K562 (cell line): ENCODE data around the gene NOXRED1. TPM values are rescaled to one million over a fixed set of nuclear protein-coding genes. Genes with fewer than 3 reads are reported as not detected.

ENCODE experiments used
- ATAC-seq: fragments of 200-7000 bp; cut with Tn5 transposase; 3 replicates; pipeline ENCODE4 v1.9.1; 2020; ENCODE audit warnings: moderate library complexity
- BruUV-seq: library from RNA; stranded (reverse); fragments of 400-500 nt; replicated peaks from 2 replicates; lab custom pipeline; 2021; lab: Mats Ljungman, UMichigan
- CTCF ChIA-PET: fragments of 300-600 bp; formaldehyde crosslinking; extraction: SDS; loops from one replicate; lab custom pipeline; 2021; ENCODE audit warnings: low intra/inter-chr PET ratio; lab: Yijun Ruan, JAX
- POLR2A ChIA-PET: fragments of 300-600, 350-650 bp; sonication (Branson Sonifier 250); formaldehyde crosslinking; extraction: SDS; loops from one replicate; lab custom pipeline; 2021; ENCODE audit warnings: antibody characterized with exemption, inconsistent platforms; lab: Yijun Ruan, JAX
- DNase-seq, 4 experiments: peaks; one replicate each; pipeline versions ENCODE4 v3.0.0 to v3.0.0-alpha.2; 2011 to 2018; ENCODE audit warnings: low spot score in 3 of 4, mixed read lengths in 3 of 4; ENCODE audit errors: extremely low read depth in 1 of 4
- FAIRE-seq: peaks from 2 replicates; lab custom pipeline; 2011; peaks lifted over from hg19 to GRCh38; lab: Jason Lieb, UNC
- H2AFZ ChIP-seq: 2 replicates; pipeline ENCODE4 v1.6.0; 2011; ENCODE audit warnings: low read depth, low read length, control low read depth, inconsistent platforms
- H3K27ac ChIP-seq: fragments of 200-600 bp; 3 replicates; pipeline ENCODE4 v1.8.0; 2011; ENCODE audit warnings: low read depth, mild to moderate bottlenecking, control low read depth, inconsistent platforms, low read length, moderate library complexity, mixed read lengths; ENCODE audit errors: extremely low read depth
- H3K27me3 ChIP-seq, 2 experiments: fragments of 300-600 bp in 1 of 2; 2 replicates in 1 of 2; 3 replicates in 1 of 2; pipeline versions ENCODE4 v1.6.0 to v1.8.0; 2011; ENCODE audit warnings: inconsistent platforms in 2 of 2, low read length in 2 of 2, mild to moderate bottlenecking in 1 of 2, mixed read lengths in 1 of 2, moderate library complexity in 1 of 2; ENCODE audit not compliant: control insufficient read depth in 2 of 2, insufficient read depth in 2 of 2
- H3K36me3 ChIP-seq: fragments of 300-600 bp; 3 replicates; pipeline ENCODE4 v1.8.0; 2011; ENCODE audit warnings: mild to moderate bottlenecking, low read length, inconsistent platforms; ENCODE audit not compliant: control insufficient read depth, insufficient read depth
- H3K4me1 ChIP-seq, 2 experiments: fragments of 200-600 bp in 1 of 2; replicated peaks in 1 of 2; 2 replicates in 1 of 2; 3 replicates in 1 of 2; pipeline versions ENCODE4 v1.5.1 to v1.8.0; 2011; ENCODE audit warnings: inconsistent platforms in 2 of 2, low read length in 2 of 2, mild to moderate bottlenecking in 1 of 2, mixed read lengths in 1 of 2, moderate library complexity in 1 of 2; ENCODE audit not compliant: control insufficient read depth in 2 of 2, insufficient read depth in 2 of 2
- H3K4me2 ChIP-seq: 2 replicates; pipeline ENCODE4 v1.6.1; 2011; ENCODE audit warnings: low read length, control low read depth, inconsistent platforms, mixed read lengths; ENCODE audit not compliant: insufficient read depth
- H3K4me3 ChIP-seq: fragments of 200-600 bp; sonication (generic), shearing (Covaris generic); 2 replicates; pipeline ENCODE4 v1.5.1; 2016; ENCODE audit warnings: control low read depth, inconsistent platforms
- H3K79me2 ChIP-seq: fragments of 200-600 bp; 3 replicates; pipeline ENCODE4 v1.8.0; 2011; ENCODE audit warnings: low read length, inconsistent platforms; ENCODE audit not compliant: control insufficient read depth, insufficient read depth
- H3K9ac ChIP-seq, 2 experiments: 2 replicates each; pipeline versions ENCODE4 v1.6.0 to v1.6.1; 2011; ENCODE audit warnings: low read depth in 2 of 2, low read length in 2 of 2, control low read depth in 1 of 2, inconsistent platforms in 1 of 2, mild to moderate bottlenecking in 1 of 2, mixed read lengths in 1 of 2; ENCODE audit not compliant: insufficient read depth in 1 of 2
- H3K9me1 ChIP-seq: one replicate; pipeline ENCODE4 v1.6.0; 2011; ENCODE audit warnings: inconsistent platforms, mild to moderate bottlenecking, low read length, moderate library complexity; ENCODE audit not compliant: control insufficient read depth, insufficient read depth
- H3K9me3 ChIP-seq: replicated peaks from 2 replicates; pipeline ENCODE4 v1.5.1; 2011; ENCODE audit warnings: low read depth, low read length, inconsistent platforms; ENCODE audit not compliant: control insufficient read depth, insufficient read depth
- H4K20me1 ChIP-seq: replicated peaks from 2 replicates; pipeline ENCODE4 v1.6.1; 2011; ENCODE audit warnings: low read length, inconsistent platforms, mixed read lengths; ENCODE audit not compliant: control insufficient read depth, insufficient read depth
- ASH1L ChIP-seq: fragments of 450-650 bp; IDR thresholded peaks from 2 replicates; pipeline ENCODE4 v1.6.1; 2018; ENCODE audit warnings: borderline replicate concordance, mild to moderate bottlenecking, low read depth; ENCODE audit not compliant: partially characterized antibody
- CBX1 ChIP-seq: sonication (generic); IDR thresholded peaks from 2 replicates; pipeline ENCODE4 v1.6.1; 2016; ENCODE audit warnings: antibody characterized with exemption, low read depth, mild to moderate bottlenecking
- GTF2B ChIP-seq: IDR thresholded peaks from 2 replicates; pipeline ENCODE4 v1.6.1; 2011; ENCODE audit not compliant: insufficient read length; ENCODE audit errors: extremely low read depth
- IFI16 ChIP-seq: fragments of 250-450 bp; sonication (Bioruptor Pico); IDR thresholded peaks from 2 replicates; pipeline ENCODE4 v2.1.2; 2022; ENCODE audit warnings: mild to moderate bottlenecking, inconsistent platforms
- NCOA4 ChIP-seq: fragments of 450-650 bp; IDR thresholded peaks from 2 replicates; pipeline ENCODE4 v1.6.1; 2018; ENCODE audit warnings: mild to moderate bottlenecking; ENCODE audit not compliant: partially characterized antibody
- NFYB ChIP-seq: IDR thresholded peaks from 2 replicates; pipeline ENCODE4 v1.6.1; 2011; ENCODE audit warnings: mild to moderate bottlenecking, moderate library complexity; ENCODE audit not compliant: insufficient read length; ENCODE audit errors: extremely low read depth
- ZBTB2 ChIP-seq: fragments of 450-650 bp; IDR thresholded peaks from 2 replicates; pipeline ENCODE4 v1.6.1; 2016; ENCODE audit warnings: antibody characterized with exemption
- ZNF3 ChIP-seq: fragments of 250-450 bp; sonication (Bioruptor Pico); IDR thresholded peaks from 2 replicates; pipeline ENCODE4 v1.5.0; 2021; ENCODE audit warnings: mild to moderate bottlenecking, moderate library complexity
- ZNF764 ChIP-seq: fragments of 250-450 bp; sonication (Bioruptor Pico); IDR thresholded peaks from 2 replicates; pipeline ENCODE4 v1.4.0; 2020; ENCODE audit warnings: low read depth, mild to moderate bottlenecking, moderate library complexity
- ZNF766 ChIP-seq: fragments of 200-800 bp; sonication (Bioruptor generic); conservative IDR thresholded peaks from 2 replicates; pipeline ENCODE4 v1.6.1; 2016; ENCODE audit warnings: missing genetic modification characterization, missing compliant biosample characterization
- WGBS: fragments of 100-300 bp; shearing (Covaris generic); methylation state at CpG from one replicate; pipeline ENCODE4 v1.1.6; 2016; ENCODE audit warnings: low coverage, mixed read lengths; ENCODE audit not compliant: insufficient coverage; ENCODE audit errors: missing lambda C conversion rate; 5-methylcytosine and 5-hydroxymethylcytosine counted together
- in situ Hi-C: fragments of 300-500 bp; cut with MboI; formaldehyde crosslinking; loops from 4 replicates; pipeline ENCODE4 v1.15.0; 2018; ENCODE audit warnings: inconsistent platforms, mixed read lengths
- intact Hi-C: fragments of 100-400 bp; cut with micrococcal nuclease; formaldehyde crosslinking; loops from 2 replicates; pipeline ENCODE4 v1.14.2; 2022
- polyA plus RNA-seq, 8 experiments: library from polyadenylated mRNA; depleted of rRNA in 4 of 8; stranded (reverse) in 5 of 8; unstranded in 3 of 8; fragments of >200 nt; fragmentation: Nextera tagmentation in 2 of 8; fragmentation: Illumina TruSeq in 1 of 8; extraction: Ambion mirVana in 2 of 8; extraction: Trizol in 1 of 8; gene quantifications; 2 replicates each; pipeline versions ENCODE4 v1.2.1 to v1.2.3, GENCODE V29; 2011 to 2014; ENCODE audit warnings: inconsistent platforms in 1 of 8, missing spikeins in 1 of 8
- small RNA-seq: library from RNA; depleted of rRNA; stranded (forward); fragments of <200 nt; gene quantifications from one replicate; pipeline ENCODE3, GENCODE V24; 2014
- total RNA-seq, 7 experiments: library from RNA; depleted of rRNA in 6 of 7; stranded (reverse); fragments of >200 nt in 6 of 7; fragmentation: Illumina TruSeq in 2 of 7; extraction: Trizol in 2 of 7; gene quantifications; 2 replicates each; pipeline versions ENCODE4 v1.2.1 to v1.2.3, GENCODE V29; 2011 to 2021; ENCODE audit warnings: low replicate concordance in 1 of 7

Gene NOXRED1
- total and polyA plus RNA-seq, 9 of the 15 experiments (the other 6 are each of a cell fraction or from before 2014, with no cell fraction given): 0.15 to 0.85 (median 0.30) TPM

- no peaks in the 10 kb centered on the region for H3K9me3 ChIP-seq
- no TSS peak for BruUV-seq
- TF ChIP-seq IFI16 (CRISPR knock-in tag): no peak
- no peak for TF ChIP-seq ZNF3 (CRISPR knock-in tag)
- no peak for TF ChIP-seq NCOA4
- TF ChIP-seq GTF2B: no peak
- TF ChIP-seq ZNF764 (CRISPR knock-in tag): no peak
- no peak for TF ChIP-seq ASH1L
- no peak for TF ChIP-seq NFYB
- TF ChIP-seq CBX1: no peak
- no peak for TF ChIP-seq ZNF766 (CRISPR knock-in tag)
- TF ChIP-seq ZBTB2: no peak
- TF ChIP-seq, all 486 proteins: peak for 0
- ChIA-PET CTCF (no interaction called here), POLR2A (interaction anchor here (1.7 kb wide), 1 partner anchor 11 kb away, joined by 3 read pairs; no protein-coding TSS in a partner anchor)
- no peaks in the 10 kb centered on the region for H3K27me3 ChIP-seq
- intact Hi-C loops (no loop called here), in situ Hi-C loops (no loop called here)
- no peak overlapping the region for H3K9ac ChIP-seq
- no peak overlapping the region for H3K4me2 ChIP-seq
- no peak overlapping the region for H2AFZ ChIP-seq
- H4K20me1 ChIP-seq: no peaks in the 10 kb centered on the region
- no peak overlapping the region for H3K4me3 ChIP-seq
- FAIRE-seq (no peak), DNase-seq (no peak), ATAC-seq (no peak)
- H3K9me1 ChIP-seq: no peaks in the 10 kb centered on the region
- H3K36me3 ChIP-seq: peaks cover 31% of the 10 kb centered on the region; the same call in 2 of the 3 replicates
- H3K79me2 ChIP-seq: no peaks in the 10 kb centered on the region
- WGBS: 69% methylated on average over 3 of the region's 3 CpGs
- H3K27ac ChIP-seq: no peak overlapping the region
- peaks cover 0 to 13% of the 10 kb centered on the region in 2 experiments; a peak in 3 of 5 replicates for H3K4me1 ChIP-seq
Measured at GRCh38 chr14:77344377-77344996, 78.8 kb downstream of the NOXRED1 start.

Small RNA genes within 50 kb of the gene (small RNA-seq; reads per million reads assigned to genes)
- not detected for gene RF00404

Other genes starting within 250 kb of the NOXRED1 start
Only the 7 nearest of the 10 such genes appear.
- gene POMT2, start 102.6 kb downstream of the NOXRED1 start, total RNA-seq (2014; rRNA removed): 8.0 and 9.7 TPM in 2 replicates
- 6.0 and 8.4 TPM in 2 replicates for gene POMT2, start 102.6 kb downstream of the NOXRED1 start, total RNA-seq (2014; rRNA removed; fragmentation: Illumina TruSeq; extraction: Trizol)
- 7.8 and 9.6 TPM in 2 replicates for gene POMT2, start 102.6 kb downstream of the NOXRED1 start, total RNA-seq (2015; rRNA removed; fragmentation: Illumina TruSeq; extraction: Trizol)
- gene POMT2, start 102.6 kb downstream of the NOXRED1 start, total RNA-seq (2021): 16.6 and 23.0 TPM in 2 replicates
- gene POMT2, start 102.6 kb downstream of the NOXRED1 start, polyA plus RNA-seq (2011; rRNA removed): 10.9 and 16.1 TPM in 2 replicates
- 6.6 and 7.5 TPM in 2 replicates for gene POMT2, start 102.6 kb downstream of the NOXRED1 start, polyA plus RNA-seq (2014; fragmentation: Illumina TruSeq; extraction: Trizol)
- under 1 TPM; 0.39 to 0.74 TPM for gene POMT2, start 102.6 kb downstream of the NOXRED1 start, polyA plus RNA-seq (2014; fragmentation: Nextera tagmentation; extraction: Ambion mirVana)
- gene POMT2, start 102.6 kb downstream of the NOXRED1 start, polyA plus RNA-seq (2014; rRNA removed): 12.1 and 12.7 TPM in 2 replicates
- gene GSTZ1, start 102.5 kb downstream of the NOXRED1 start, total RNA-seq (2014; rRNA removed): 15.7 and 16.1 TPM in 2 replicates
- gene GSTZ1, start 102.5 kb downstream of the NOXRED1 start, total RNA-seq (2014; rRNA removed; fragmentation: Illumina TruSeq; extraction: Trizol): 10.6 and 12.1 TPM in 2 replicates
- 16.5 and 18.0 TPM in 2 replicates for gene GSTZ1, start 102.5 kb downstream of the NOXRED1 start, total RNA-seq (2015; rRNA removed; fragmentation: Illumina TruSeq; extraction: Trizol)
- 10.8 and 16.0 TPM in 2 replicates for gene GSTZ1, start 102.5 kb downstream of the NOXRED1 start, total RNA-seq (2021)
- 10.7 and 12.0 TPM in 2 replicates for gene GSTZ1, start 102.5 kb downstream of the NOXRED1 start, polyA plus RNA-seq (2011; rRNA removed)
- gene GSTZ1, start 102.5 kb downstream of the NOXRED1 start, polyA plus RNA-seq (2014; fragmentation: Illumina TruSeq; extraction: Trizol): 17.8 and 20.0 TPM in 2 replicates
- gene GSTZ1, start 102.5 kb downstream of the NOXRED1 start, polyA plus RNA-seq (2014; fragmentation: Nextera tagmentation; extraction: Ambion mirVana): 10 to 100 TPM in 1 of 2 experiments, 1 to 10 TPM in 1; 8.6 to 12.2 TPM
- gene GSTZ1, start 102.5 kb downstream of the NOXRED1 start, polyA plus RNA-seq (2014; rRNA removed): 13.8 and 15.4 TPM in 2 replicates
- 9.7 and 12.3 TPM in 2 replicates for gene TMED8, start 46.4 kb downstream of the NOXRED1 start, total RNA-seq (2014; rRNA removed)
- gene TMED8, start 46.4 kb downstream of the NOXRED1 start, total RNA-seq (2014; rRNA removed; fragmentation: Illumina TruSeq; extraction: Trizol): 15.4 and 16.6 TPM in 2 replicates
- gene TMED8, start 46.4 kb downstream of the NOXRED1 start, total RNA-seq (2015; rRNA removed; fragmentation: Illumina TruSeq; extraction: Trizol): 11.2 and 12.0 TPM in 2 replicates
- gene TMED8, start 46.4 kb downstream of the NOXRED1 start, total RNA-seq (2021): 13.1 and 14.0 TPM in 2 replicates
- 12.2 and 17.4 TPM in 2 replicates for gene TMED8, start 46.4 kb downstream of the NOXRED1 start, polyA plus RNA-seq (2011; rRNA removed)
- gene TMED8, start 46.4 kb downstream of the NOXRED1 start, polyA plus RNA-seq (2014; fragmentation: Illumina TruSeq; extraction: Trizol): 12.0 and 14.0 TPM in 2 replicates
- 1 to 10 TPM; 3.3 to 4.7 TPM for gene TMED8, start 46.4 kb downstream of the NOXRED1 start, polyA plus RNA-seq (2014; fragmentation: Nextera tagmentation; extraction: Ambion mirVana)
- 8.5 and 10.0 TPM in 2 replicates for gene TMED8, start 46.4 kb downstream of the NOXRED1 start, polyA plus RNA-seq (2014; rRNA removed)
- gene SAMD15, start 46.1 kb downstream of the NOXRED1 start, total RNA-seq (2014; rRNA removed): 0.18 and 0.49 TPM in 2 replicates
- 0.25 and 0.86 TPM in 2 replicates for gene SAMD15, start 46.1 kb downstream of the NOXRED1 start, total RNA-seq (2014; rRNA removed; fragmentation: Illumina TruSeq; extraction: Trizol)
- gene SAMD15, start 46.1 kb downstream of the NOXRED1 start, total RNA-seq (2015; rRNA removed; fragmentation: Illumina TruSeq; extraction: Trizol): 0.54 and 0.72 TPM in 2 replicates
- 0.11 and 0.22 TPM in 2 replicates for gene SAMD15, start 46.1 kb downstream of the NOXRED1 start, total RNA-seq (2021)
- 0.04 and 0.32 TPM in 2 replicates for gene SAMD15, start 46.1 kb downstream of the NOXRED1 start, polyA plus RNA-seq (2011; rRNA removed)
- 0.17 and 0.42 TPM in 2 replicates for gene SAMD15, start 46.1 kb downstream of the NOXRED1 start, polyA plus RNA-seq (2014; fragmentation: Illumina TruSeq; extraction: Trizol)
- gene SAMD15, start 46.1 kb downstream of the NOXRED1 start, polyA plus RNA-seq (2014; fragmentation: Nextera tagmentation; extraction: Ambion mirVana): under 1 TPM; 0.20 to 0.22 TPM
- 0.29 TPM in 1 of 2 replicates, not detected in the other for gene SAMD15, start 46.1 kb downstream of the NOXRED1 start, polyA plus RNA-seq (2014; rRNA removed)
- 7.9 and 8.1 TPM in 2 replicates for gene VIPAS39, start 34.1 kb upstream of the NOXRED1 start, total RNA-seq (2014; rRNA removed)
- gene VIPAS39, start 34.1 kb upstream of the NOXRED1 start, total RNA-seq (2014; rRNA removed; fragmentation: Illumina TruSeq; extraction: Trizol): 10.0 and 12.3 TPM in 2 replicates
- 9.4 and 9.9 TPM in 2 replicates for gene VIPAS39, start 34.1 kb upstream of the NOXRED1 start, total RNA-seq (2015; rRNA removed; fragmentation: Illumina TruSeq; extraction: Trizol)
- gene VIPAS39, start 34.1 kb upstream of the NOXRED1 start, total RNA-seq (2021): 8.6 and 9.2 TPM in 2 replicates
- 23.8 and 25.6 TPM in 2 replicates for gene VIPAS39, start 34.1 kb upstream of the NOXRED1 start, polyA plus RNA-seq (2011; rRNA removed)
- 13.1 and 15.1 TPM in 2 replicates for gene VIPAS39, start 34.1 kb upstream of the NOXRED1 start, polyA plus RNA-seq (2014; fragmentation: Illumina TruSeq; extraction: Trizol)
- gene VIPAS39, start 34.1 kb upstream of the NOXRED1 start, polyA plus RNA-seq (2014; fragmentation: Nextera tagmentation; extraction: Ambion mirVana): 10 to 100 TPM in 1 of 2 experiments, 1 to 10 TPM in 1; 5.7 to 10.5 TPM
- 7.0 and 9.4 TPM in 2 replicates for gene VIPAS39, start 34.1 kb upstream of the NOXRED1 start, polyA plus RNA-seq (2014; rRNA removed)
- gene AHSA1, start 34.6 kb upstream of the NOXRED1 start, total RNA-seq (2014; rRNA removed): 144 and 157 TPM in 2 replicates
- 184 and 201 TPM in 2 replicates for gene AHSA1, start 34.6 kb upstream of the NOXRED1 start, total RNA-seq (2014; rRNA removed; fragmentation: Illumina TruSeq; extraction: Trizol)
- 193 and 197 TPM in 2 replicates for gene AHSA1, start 34.6 kb upstream of the NOXRED1 start, total RNA-seq (2015; rRNA removed; fragmentation: Illumina TruSeq; extraction: Trizol)
- 168 and 175 TPM in 2 replicates for gene AHSA1, start 34.6 kb upstream of the NOXRED1 start, total RNA-seq (2021)
- 137 and 208 TPM in 2 replicates for gene AHSA1, start 34.6 kb upstream of the NOXRED1 start, polyA plus RNA-seq (2011; rRNA removed)
- 282 and 317 TPM in 2 replicates for gene AHSA1, start 34.6 kb upstream of the NOXRED1 start, polyA plus RNA-seq (2014; fragmentation: Illumina TruSeq; extraction: Trizol)
- gene AHSA1, start 34.6 kb upstream of the NOXRED1 start, polyA plus RNA-seq (2014; fragmentation: Nextera tagmentation; extraction: Ambion mirVana): 10 to 100 TPM; 41.4 to 75.1 TPM
- 202 and 232 TPM in 2 replicates for gene AHSA1, start 34.6 kb upstream of the NOXRED1 start, polyA plus RNA-seq (2014; rRNA removed)
- gene ISM2, start 75.3 kb upstream of the NOXRED1 start, total RNA-seq (2014; rRNA removed): 0.24 TPM in 1 of 2 replicates, not detected in the other
- gene ISM2, start 75.3 kb upstream of the NOXRED1 start, total RNA-seq (2014; rRNA removed; fragmentation: Illumina TruSeq; extraction: Trizol): not detected in 2 replicates
- gene ISM2, start 75.3 kb upstream of the NOXRED1 start, total RNA-seq (2015; rRNA removed; fragmentation: Illumina TruSeq; extraction: Trizol): not detected in 2 replicates
- gene ISM2, start 75.3 kb upstream of the NOXRED1 start, total RNA-seq (2021): 0.11 TPM in 1 of 2 replicates, not detected in the other
- gene ISM2, start 75.3 kb upstream of the NOXRED1 start, polyA plus RNA-seq (2011; rRNA removed): 0.04 and 0.08 TPM in 2 replicates
- gene ISM2, start 75.3 kb upstream of the NOXRED1 start, polyA plus RNA-seq (2014; fragmentation: Illumina TruSeq; extraction: Trizol): not detected in 2 replicates
- gene ISM2, start 75.3 kb upstream of the NOXRED1 start, polyA plus RNA-seq (2014; fragmentation: Nextera tagmentation; extraction: Ambion mirVana): not detected
- gene ISM2, start 75.3 kb upstream of the NOXRED1 start, polyA plus RNA-seq (2014; rRNA removed): not detected in 2 replicates